Right cardiac atrium (tissue), 5 donors: Measurements from ENCODE around the gene RFTN1. TPM values are rescaled to one million over a fixed set of nuclear protein-coding genes. Genes with fewer than 3 reads are reported as not detected.

Experiments
- ATAC-seq, 2 donors: fragments of 200-7000 bp; cut with Tn5 transposase; one replicate each; pipeline versions ENCODE4 v1.8.0 to v1.9.1; 2020; ENCODE audit warnings: moderate library complexity in 2 of 2, mild to moderate bottlenecking in 1 of 2
- DNase-seq, 3 donors: peaks; one replicate each; pipeline ENCODE4 v3.0.0-alpha.2; 2020
- H3K27ac ChIP-seq: one replicate; pipeline ENCODE4 v1.5.1; 2013; ENCODE audit warnings: mild to moderate bottlenecking, low read length, control low read depth, moderate library complexity
- H3K27me3 ChIP-seq: one replicate; pipeline ENCODE4 v1.6.1; 2013; ENCODE audit not compliant: control insufficient read depth, insufficient read depth
- H3K4me1 ChIP-seq: one replicate; pipeline ENCODE4 v1.6.1; 2013; ENCODE audit warnings: low read length; ENCODE audit not compliant: control insufficient read depth, insufficient read depth
- H3K4me3 ChIP-seq: one replicate; pipeline ENCODE4 v1.5.1; 2013; ENCODE audit warnings: low read length, control low read depth
- H3K9me3 ChIP-seq: one replicate; pipeline ENCODE4 v1.6.1; 2013; ENCODE audit warnings: low read length; ENCODE audit not compliant: control insufficient read depth
- WGBS: extraction: QIAGEN DNeasy Blood & Tissue Kit; methylation state at CpG from one replicate; pipeline ENCODE4 v1.1.7; 2013; 5-methylcytosine and 5-hydroxymethylcytosine counted together
- intact Hi-C, 4 donors: fragments of 100-400 bp; cut with DNase I; formaldehyde crosslinking; loops; one replicate each; pipeline versions ENCODE4 v1.11.0 to v1.14.0; 2022 to 2023
- polyA plus RNA-seq: library from polyadenylated mRNA; stranded (reverse); fragments of 200-250 nt; gene quantifications from one replicate; pipeline ENCODE4 v1.2.3, GENCODE V29; 2013
- total RNA-seq, 4 donors: library from RNA; stranded (reverse); fragmentation: NEBNext Ultra II Directional; extraction: Animal tissue kit (Norgen Biotek cat#: 25700); gene quantifications; one replicate each; pipeline ENCODE4 v1.2.1, GENCODE V29; 2021
- donor health status: healthy with polysubstance abuse.
- donor health status: DM: no; HTN: yes; CAD: no.
- donor health status: DM: no; HTN: no; CAD: no.
- donor health status: DM: no; HTN: yes; CAD: no; lungs with severe emphysema.
- donor health status: DM: yes; HTN: yes; CAD: no.

RFTN1 gene
- total and polyA plus RNA-seq, 5 donors, result 17.9 to 23.6 (median 21.2) TPM

DNA sequence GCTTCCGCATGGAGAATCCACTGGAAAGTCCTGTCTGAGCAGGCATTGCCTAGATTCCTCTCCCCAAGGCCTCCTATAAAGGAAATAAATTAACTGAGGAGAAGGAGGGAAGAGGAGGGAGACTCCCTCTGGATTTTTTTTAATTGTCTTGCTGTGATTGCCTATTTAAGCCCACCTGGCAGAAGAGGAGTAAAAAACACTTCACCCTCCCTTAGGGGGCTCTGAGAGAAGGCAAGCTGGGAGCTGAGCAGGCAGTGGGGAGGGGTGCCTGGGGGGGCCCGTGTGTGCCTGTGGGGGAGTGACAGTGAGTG, 138.6 kb downstream of the RFTN1 start:
- ATAC-seq (no peak), DNase-seq (no peak)
- Histone ChIP-seq H3K4me3 (no peak overlapping the region), H3K9me3 (no peaks in the 10 kb centered on the region), H3K27ac (no peak overlapping the region), H3K4me1 (peaks cover 29% of the 10 kb centered on the region), H3K27me3 (no peaks in the 10 kb centered on the region)
- intact Hi-C loops, result loop anchor here in 1 of 4 donors (10.0 kb wide), 2 partner anchors 60 to 140 kb away; partner anchors contain the start of gene RFTN1
- 61% methylated on average over 2 of the region's 2 CpGs for WGBS

DNA sequence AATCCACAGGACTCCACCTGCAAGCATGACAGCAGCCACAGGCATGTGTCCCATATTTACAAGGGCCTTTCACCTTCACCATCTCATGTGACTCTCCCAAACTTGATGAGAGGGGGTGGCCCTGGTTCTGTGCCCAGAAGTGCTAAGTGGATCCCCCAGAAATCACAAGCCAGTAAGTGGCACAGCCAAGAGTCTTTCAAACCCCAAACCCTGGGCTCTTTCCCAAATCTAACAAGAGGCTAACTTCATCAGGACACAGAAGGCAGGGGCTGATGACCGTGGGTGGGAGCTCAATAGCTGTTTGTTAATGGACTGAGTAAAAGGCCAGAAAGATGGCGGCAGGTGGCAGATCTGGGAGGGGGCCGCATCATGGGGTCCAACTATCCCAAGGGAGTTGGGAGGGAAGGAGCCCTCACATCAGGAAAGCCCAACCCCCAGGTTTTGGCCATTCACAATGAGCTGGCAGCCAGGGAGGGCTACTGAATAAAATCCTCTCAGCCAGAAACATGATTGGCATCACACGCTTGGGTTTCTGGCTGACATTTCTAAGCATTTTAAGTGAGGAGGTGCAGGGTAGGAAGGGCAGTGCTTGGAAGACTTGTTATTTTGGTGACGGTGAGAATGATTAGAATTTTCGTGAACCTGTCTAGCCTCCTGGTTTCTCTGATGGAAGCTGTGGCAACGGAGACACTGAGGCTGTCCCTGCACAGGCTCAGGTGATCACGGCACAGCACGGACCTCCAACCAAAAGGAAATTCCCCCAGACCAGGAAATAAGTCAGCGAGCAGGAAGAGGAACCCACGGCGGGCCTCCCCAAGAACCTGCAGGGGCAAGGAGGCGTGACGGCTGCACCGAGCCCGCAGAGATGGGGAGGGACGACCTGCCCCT, 139.2 kb downstream of the RFTN1 start:
- no peak overlapping the region for H3K27ac ChIP-seq
- no peak for DNase-seq
- no peaks in the 10 kb centered on the region for H3K27me3 ChIP-seq
- 67% methylated on average over 17 of the region's 17 CpGs for WGBS
- no peak overlapping the region for H3K4me3 ChIP-seq
- intact Hi-C loops, result loop anchor here in 1 of 4 donors (10.0 kb wide), 2 partner anchors 59 to 141 kb away; partner anchors contain the start of gene RFTN1
- no peaks in the 10 kb centered on the region for H3K9me3 ChIP-seq
- ATAC-seq, result peak in 1 of 2 donors; percentile 15
- peaks cover 29% of the 10 kb centered on the region for H3K4me1 ChIP-seq

DNA sequence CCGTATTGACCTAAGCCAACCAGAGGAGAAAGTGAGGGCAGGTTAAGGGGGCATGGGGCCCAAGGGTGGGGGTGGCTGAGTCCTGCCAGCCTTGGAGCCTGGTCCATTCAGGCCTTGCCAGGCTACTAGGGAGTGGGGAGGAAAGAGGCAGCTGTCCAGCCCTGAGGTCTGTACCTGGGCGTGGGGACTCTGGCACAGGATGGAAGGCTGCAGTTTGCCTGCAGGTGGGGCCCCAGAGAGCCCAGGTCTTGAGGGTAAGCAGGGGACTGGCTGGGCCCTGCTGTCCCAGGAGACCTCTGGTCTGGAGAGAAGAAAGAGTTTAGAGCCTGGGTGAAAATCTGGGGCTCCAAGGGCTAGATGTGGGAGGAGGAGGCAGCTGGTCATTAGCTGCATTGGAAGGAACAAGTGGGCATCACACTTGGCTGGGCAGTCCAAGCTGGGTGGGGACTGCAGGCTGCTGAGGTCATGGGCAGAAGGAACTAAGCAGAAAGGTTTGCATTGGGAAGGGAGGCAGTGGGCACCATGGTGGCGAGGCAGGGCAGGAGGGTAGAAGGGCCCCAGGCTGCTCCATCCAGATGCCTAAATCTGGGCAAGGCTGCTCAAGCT, 140.1 kb downstream of the RFTN1 start:
- 75% methylated on average over 3 of the region's 3 CpGs for WGBS
- Histone ChIP-seq H3K9me3 (no peaks in the 10 kb centered on the region), H3K27ac (no peak overlapping the region), H3K4me3 (no peak overlapping the region), H3K27me3 (no peaks in the 10 kb centered on the region), H3K4me1 (peaks cover 29% of the 10 kb centered on the region)
- ATAC-seq (peak; percentile 8 to 25), DNase-seq (no peak)
- intact Hi-C loops, result loop anchor here in 1 of 4 donors (10.0 kb wide), 2 partner anchors 59 to 141 kb away; partner anchors contain the start of gene RFTN1

DNA sequence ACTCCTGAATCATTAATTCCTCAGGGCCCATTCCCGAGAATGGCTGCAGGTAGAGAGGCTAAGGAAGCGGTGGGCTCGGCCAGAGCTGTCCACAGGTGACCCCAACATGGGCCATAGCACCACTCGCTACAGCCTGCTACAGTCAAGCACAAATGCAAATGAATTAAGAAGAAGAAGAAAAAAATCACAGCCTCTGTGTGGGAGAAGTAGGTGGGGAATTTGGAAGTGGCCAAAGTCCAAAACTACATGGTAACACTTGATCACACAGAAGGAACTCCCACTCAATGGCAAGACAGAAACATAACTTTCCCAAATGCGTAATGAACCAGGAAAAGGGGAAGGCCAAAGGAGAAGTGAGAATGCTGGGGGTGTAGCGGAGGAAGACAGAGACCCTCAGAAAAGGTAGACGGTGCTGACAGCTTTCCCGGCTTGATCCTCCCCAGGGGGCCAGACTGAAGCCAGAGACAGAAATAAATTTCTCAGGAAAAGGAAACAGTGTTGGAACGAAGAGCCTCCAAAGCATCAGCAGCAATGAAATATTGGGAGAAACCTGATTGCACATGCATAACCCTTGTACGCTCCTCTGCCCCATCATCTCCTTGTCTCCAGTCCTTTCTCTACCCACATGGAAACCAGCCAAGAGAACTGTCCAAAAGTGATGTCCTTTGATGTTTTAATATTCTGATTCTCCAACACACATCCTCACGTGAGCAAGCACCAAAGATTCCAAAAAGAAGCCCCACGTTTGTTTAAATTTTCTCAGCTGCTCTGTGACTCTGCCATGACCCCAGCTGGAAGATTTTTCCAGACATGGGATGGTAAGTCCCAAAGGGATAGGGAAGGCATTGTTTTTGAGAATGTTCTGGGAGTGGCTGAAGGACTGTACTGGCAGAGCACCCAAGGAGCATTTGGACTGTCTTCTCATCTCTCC, 140.9 kb downstream of the RFTN1 start:
- H3K27me3 ChIP-seq, result no peaks in the 10 kb centered on the region
- DNase-seq (no peak), ATAC-seq (peak; percentile 26 to 37)
- H3K4me3 ChIP-seq, result no peak overlapping the region
- no peak overlapping the region for H3K27ac ChIP-seq
- no peaks in the 10 kb centered on the region for H3K9me3 ChIP-seq
- WGBS, result 52% methylated on average over 12 of the region's 12 CpGs
- intact Hi-C loops, result loop anchor here in 1 of 4 donors (10.0 kb wide), 2 partner anchors 58 to 142 kb away; partner anchors contain the start of gene RFTN1
- peaks cover 25% of the 10 kb centered on the region for H3K4me1 ChIP-seq

DNA sequence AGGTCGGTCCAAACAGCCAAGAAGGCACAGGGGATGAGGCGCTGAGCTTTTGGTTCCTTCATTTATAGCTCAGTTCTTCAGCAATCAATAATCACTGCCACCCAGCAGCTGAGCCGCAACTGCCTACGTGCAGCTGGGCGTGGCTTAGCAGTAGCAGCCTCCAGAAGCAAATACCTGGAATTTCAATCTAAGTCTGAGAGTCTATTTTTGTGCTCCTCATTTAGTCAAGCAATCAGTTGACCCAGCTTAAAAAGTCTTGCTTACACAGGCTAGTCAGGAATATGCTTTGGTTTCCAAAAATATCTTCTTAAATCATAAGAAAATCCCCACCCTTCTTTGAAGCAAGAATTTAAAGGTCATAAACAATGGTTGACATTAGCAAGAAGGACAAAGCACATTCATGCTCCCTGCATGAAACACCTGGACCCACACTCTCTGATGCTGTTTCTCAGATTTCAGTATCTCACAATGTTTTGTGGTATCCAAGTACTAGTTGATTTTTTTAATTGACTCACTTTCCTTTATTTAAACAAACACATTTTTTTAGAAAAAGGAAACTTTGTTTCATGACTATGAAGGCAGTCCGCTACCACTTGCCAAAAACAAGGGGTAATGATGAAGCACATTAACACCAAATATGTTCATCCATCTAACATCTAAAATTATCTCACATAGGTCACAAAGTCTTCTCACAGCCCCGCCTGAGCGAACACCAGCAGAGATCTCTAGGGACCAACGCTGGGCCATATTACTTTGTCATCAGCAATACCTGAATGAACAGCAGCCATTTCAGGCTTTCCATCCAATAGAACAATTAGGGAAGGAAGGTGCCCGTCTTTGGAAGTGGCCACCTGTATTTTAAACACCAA, 142.4 kb downstream of the RFTN1 start:
- WGBS, result 63% methylated on average over 10 of the region's 10 CpGs
- Histone ChIP-seq H3K27me3 (no peaks in the 10 kb centered on the region), H3K4me3 (no peak overlapping the region), H3K4me1 (peaks cover 25% of the 10 kb centered on the region), H3K27ac (peak overlapping the region; percentile 51), H3K9me3 (no peaks in the 10 kb centered on the region)
- intact Hi-C loops, result loop anchor here in 1 of 4 donors (10.0 kb wide), 2 partner anchors 56 to 144 kb away; partner anchors contain the start of gene RFTN1
- ATAC-seq (peak in 1 of 2 donors; percentile 50), DNase-seq (no peak)

DNA sequence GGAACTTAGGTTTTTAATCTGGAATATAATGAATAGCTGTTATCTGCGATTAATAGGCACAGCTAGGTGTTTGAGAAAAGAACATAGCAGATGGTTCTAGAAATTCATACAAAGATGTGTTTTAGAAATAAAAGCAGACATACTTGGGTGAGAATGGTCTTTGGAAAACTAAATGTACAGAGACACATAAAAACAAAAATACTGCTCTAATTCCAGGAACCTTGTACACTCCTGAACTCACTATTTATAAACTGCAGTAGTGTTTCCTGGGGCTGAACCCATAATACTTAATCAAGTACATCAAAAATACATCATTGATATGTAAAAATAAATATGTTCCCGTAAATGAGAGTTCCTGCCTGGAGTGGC, 143.0 kb downstream of the RFTN1 start:
- no peaks in the 10 kb centered on the region for H3K27me3 ChIP-seq
- intact Hi-C loops, result loop anchor here in 1 of 4 donors (10.0 kb wide), 2 partner anchors 56 to 144 kb away; partner anchors contain the start of gene RFTN1
- peak overlapping the region; percentile 51 for H3K27ac ChIP-seq
- no peak for ATAC-seq
- no peak overlapping the region for H3K4me3 ChIP-seq
- H3K9me3 ChIP-seq, result no peaks in the 10 kb centered on the region
- DNase-seq, result no peak
- peaks cover 25% of the 10 kb centered on the region for H3K4me1 ChIP-seq
- 73% methylated on average over 2 of the region's 2 CpGs for WGBS

DNA sequence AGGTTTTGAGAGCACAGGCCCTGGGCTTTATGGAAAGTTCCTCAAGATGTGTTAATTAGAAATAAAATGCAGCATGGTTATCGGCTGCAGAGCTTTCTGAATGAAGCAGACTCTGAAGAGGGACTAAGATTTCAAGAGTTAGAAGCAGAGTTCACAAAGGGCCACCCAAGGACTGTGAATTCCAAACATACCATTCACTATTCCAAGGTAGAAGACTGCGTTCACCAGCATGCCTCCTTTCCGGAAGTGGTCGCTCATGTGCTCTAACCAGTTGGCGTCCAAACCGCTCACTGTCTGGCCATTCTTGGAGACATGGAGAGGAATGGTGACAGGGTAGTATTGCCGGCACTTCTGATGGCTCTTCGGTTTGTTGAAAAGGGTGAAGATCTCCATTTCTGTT, 143.6 kb downstream of the RFTN1 start:
- DNase-seq (no peak), ATAC-seq (no peak)
- intact Hi-C loops, result loop anchor here in 1 of 4 donors (10.0 kb wide), 3 partner anchors 55 to 145 kb away; partner anchors contain the start of gene RFTN1
- no peaks in the 10 kb centered on the region for H3K27me3 ChIP-seq
- H3K4me3 ChIP-seq, result no peak overlapping the region
- H3K4me1 ChIP-seq, result peaks cover 25% of the 10 kb centered on the region
- H3K9me3 ChIP-seq, result no peaks in the 10 kb centered on the region
- WGBS, result 90% methylated on average over 8 of the region's 8 CpGs
- H3K27ac ChIP-seq, result peak overlapping the region; percentile 8

DNA sequence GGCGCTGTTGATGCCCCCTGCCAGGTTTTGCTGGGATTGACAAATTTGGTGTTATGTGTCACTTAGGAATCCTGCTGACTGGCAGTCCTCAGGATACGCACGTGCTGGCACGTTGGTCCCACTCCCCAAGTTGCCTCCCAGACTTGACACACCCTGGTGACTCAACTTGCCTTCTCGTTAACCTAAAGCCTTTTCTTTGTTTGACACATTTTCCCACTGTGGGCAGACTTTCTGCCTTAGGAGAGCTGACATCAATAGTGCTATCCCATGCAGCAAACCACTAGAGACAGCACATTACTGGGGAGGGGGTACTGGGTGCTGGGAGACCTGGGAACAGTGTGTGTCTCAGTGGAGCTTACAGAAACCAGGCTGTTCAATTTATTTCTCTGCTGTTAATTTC, 144.2 kb downstream of the RFTN1 start:
- intact Hi-C loops, result loop anchor here in 1 of 4 donors (10.0 kb wide), 1 partner anchor 74 kb away; no protein-coding TSS in a partner anchor
- 89% methylated on average over 5 of the region's 5 CpGs for WGBS
- peaks cover 24% of the 10 kb centered on the region for H3K4me1 ChIP-seq
- no peak overlapping the region for H3K27ac ChIP-seq
- ATAC-seq (no peak), DNase-seq (no peak)
- no peak overlapping the region for H3K4me3 ChIP-seq
- H3K27me3 ChIP-seq, result no peaks in the 10 kb centered on the region
- H3K9me3 ChIP-seq, result no peaks in the 10 kb centered on the region

DNA sequence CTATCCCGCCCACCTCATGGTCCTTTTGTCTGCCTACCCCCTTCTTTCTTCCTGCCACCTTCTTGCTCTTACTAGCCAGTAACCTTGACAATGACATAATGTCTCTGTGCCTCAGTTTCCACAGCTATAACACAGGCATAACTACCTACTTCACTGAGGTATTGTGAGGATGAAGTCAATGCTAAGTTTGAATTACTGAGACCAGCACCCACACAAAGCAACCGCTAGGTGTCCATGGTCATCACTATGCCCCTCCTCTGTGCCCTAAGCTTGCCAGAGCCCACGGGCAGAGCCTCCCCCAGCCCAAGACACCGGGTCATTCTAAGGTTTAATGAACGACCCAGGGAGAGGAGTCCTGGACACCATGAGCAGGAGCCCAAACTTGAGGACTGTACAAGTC, 146.9 kb downstream of the RFTN1 start:
- intact Hi-C loops, result loop anchor here in 1 of 4 donors (10.0 kb wide), 1 partner anchor 72 kb away; no protein-coding TSS in a partner anchor
- WGBS, result 81% methylated on average over 5 of the region's 5 CpGs
- H3K27me3 ChIP-seq, result no peaks in the 10 kb centered on the region
- H3K9me3 ChIP-seq, result no peaks in the 10 kb centered on the region
- H3K4me3 ChIP-seq, result no peak overlapping the region
- H3K4me1 ChIP-seq, result peaks cover 3% of the 10 kb centered on the region
- H3K27ac ChIP-seq, result no peak overlapping the region
- ATAC-seq, result no peak
- no peak for DNase-seq
